PC-9 (cell line): ENCODE measurements around the gene CATSPERB.

Experiments used
- EZH2 ChIP-seq: fragments of 200-600 bp; sonication (generic); IDR thresholded peaks from 2 replicates; pipeline ENCODE4 v1.8.0; 2017; ENCODE audit warnings: antibody characterized with exemption, low read depth
- TF ChIP-seq, protein P1 (sequence below): fragments of 200-600 bp; sonication (generic); conservative IDR thresholded peaks from 2 replicates; pipeline ENCODE4 v1.6.1; 2017; ENCODE audit warnings: mixed run types, antibody characterized with exemption, mild to moderate bottlenecking, moderate library complexity

DNA sequence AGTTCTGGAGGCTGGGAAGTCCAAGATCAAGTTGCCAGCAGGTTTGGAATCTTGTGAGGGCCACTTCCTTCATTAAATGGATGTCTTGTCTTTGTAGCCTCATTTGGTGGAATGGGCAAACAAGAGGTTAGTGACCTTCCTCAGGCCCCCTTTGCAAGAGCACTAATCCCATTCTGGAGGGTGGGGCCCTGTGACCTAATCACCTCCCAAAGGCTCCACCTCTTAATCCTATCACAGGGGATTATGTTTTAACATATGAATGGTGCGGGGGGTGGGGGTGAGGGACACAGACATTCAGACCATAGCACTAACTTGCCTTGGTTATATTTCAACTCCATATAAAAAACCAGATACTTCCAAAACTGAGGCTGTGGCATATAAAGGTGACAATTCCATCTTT lies 161.9 kb downstream of the CATSPERB start:
- TF ChIP-seq, protein P1, sequence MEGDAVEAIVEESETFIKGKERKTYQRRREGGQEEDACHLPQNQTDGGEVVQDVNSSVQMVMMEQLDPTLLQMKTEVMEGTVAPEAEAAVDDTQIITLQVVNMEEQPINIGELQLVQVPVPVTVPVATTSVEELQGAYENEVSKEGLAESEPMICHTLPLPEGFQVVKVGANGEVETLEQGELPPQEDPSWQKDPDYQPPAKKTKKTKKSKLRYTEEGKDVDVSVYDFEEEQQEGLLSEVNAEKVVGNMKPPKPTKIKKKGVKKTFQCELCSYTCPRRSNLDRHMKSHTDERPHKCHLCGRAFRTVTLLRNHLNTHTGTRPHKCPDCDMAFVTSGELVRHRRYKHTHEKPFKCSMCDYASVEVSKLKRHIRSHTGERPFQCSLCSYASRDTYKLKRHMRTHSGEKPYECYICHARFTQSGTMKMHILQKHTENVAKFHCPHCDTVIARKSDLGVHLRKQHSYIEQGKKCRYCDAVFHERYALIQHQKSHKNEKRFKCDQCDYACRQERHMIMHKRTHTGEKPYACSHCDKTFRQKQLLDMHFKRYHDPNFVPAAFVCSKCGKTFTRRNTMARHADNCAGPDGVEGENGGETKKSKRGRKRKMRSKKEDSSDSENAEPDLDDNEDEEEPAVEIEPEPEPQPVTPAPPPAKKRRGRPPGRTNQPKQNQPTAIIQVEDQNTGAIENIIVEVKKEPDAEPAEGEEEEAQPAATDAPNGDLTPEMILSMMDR = no peak
- no peak for TF ChIP-seq EZH2
